CD4-positive, alpha-beta T cell (primary cell): ENCODE measurements around the gene CTIF. TPM values are rescaled to one million over a fixed set of nuclear protein-coding genes. Genes with fewer than 3 reads are reported as not detected.

ENCODE experiments used
- ATAC-seq: fragments of 200-7000 bp; cut with Tn5 transposase; one replicate; pipeline ENCODE4 v1.10.0; 2022; ENCODE audit warnings: mild to moderate bottlenecking; ENCODE audit not compliant: poor library complexity
- CTCF ChIA-PET: fragments of 350-600 bp; sonication (Branson Sonifier 250); formaldehyde crosslinking; loops from one replicate; lab custom pipeline; 2021; ENCODE audit warnings: antibody characterized with exemption, inconsistent platforms; lab: Charles Lee
- POLR2A ChIA-PET: fragments of 350-600 bp; sonication (Branson Sonifier 250); formaldehyde crosslinking; loops from one replicate; lab custom pipeline; 2021; ENCODE audit warnings: antibody characterized with exemption, inconsistent platforms; lab: Charles Lee
- DNase-seq, 14 experiments: peaks; one replicate each; pipeline ENCODE4 v3.0.0-alpha.2; 2013 to 2020; ENCODE audit warnings: mixed read lengths in 2 of 14
- H3K27ac ChIP-seq, 2 donors: one replicate each; pipeline versions ENCODE4 v1.5.1 to v1.7.0; 2013; ENCODE audit warnings: low read length in 2 of 2, low read depth in 1 of 2, mild to moderate bottlenecking in 1 of 2
- H3K27me3 ChIP-seq, 2 experiments: 1 replicate in 1 of 2; 2 replicates in 1 of 2; pipeline versions ENCODE4 v1.6.1 to v1.7.0; 2013; ENCODE audit warnings: low read length in 2 of 2, control low read depth in 1 of 2, mild to moderate bottlenecking in 1 of 2, moderate library complexity in 1 of 2; ENCODE audit not compliant: insufficient read depth in 2 of 2, control insufficient read depth in 1 of 2
- H3K36me3 ChIP-seq: one replicate; pipeline ENCODE4 v1.6.1; 2013; ENCODE audit warnings: low read length, control low read depth; ENCODE audit not compliant: insufficient read depth
- H3K4me1 ChIP-seq: one replicate; pipeline ENCODE4 v1.6.1; 2013; ENCODE audit warnings: low read length, control low read depth; ENCODE audit not compliant: insufficient read depth
- H3K4me3 ChIP-seq: one replicate; pipeline ENCODE4 v1.5.1; 2013; ENCODE audit warnings: mild to moderate bottlenecking, low read length, moderate library complexity
- H3K9me3 ChIP-seq, 2 experiments: 1 replicate in 1 of 2; 2 replicates in 1 of 2; pipeline versions ENCODE4 v1.6.1 to v1.7.0; 2013; ENCODE audit warnings: low read length in 2 of 2, mild to moderate bottlenecking in 2 of 2, control low read depth in 1 of 2, moderate library complexity in 1 of 2; ENCODE audit not compliant: control insufficient read depth in 1 of 2, insufficient read depth in 1 of 2
- H3K27ac Mint-ChIP-seq: one replicate; pipeline ENCODE4 v1.8.0; 2020; ENCODE audit warnings: mixed read lengths
- H3K27me3 Mint-ChIP-seq: one replicate; pipeline ENCODE4 v1.8.0; 2021; ENCODE audit warnings: mixed read lengths
- H3K36me3 Mint-ChIP-seq: one replicate; pipeline ENCODE4 v1.8.0; 2021; ENCODE audit warnings: low read depth, mixed read lengths
- H3K4me1 Mint-ChIP-seq: one replicate; pipeline ENCODE4 v1.8.0; 2021; ENCODE audit warnings: low read depth, mixed read lengths
- H3K4me3 Mint-ChIP-seq: one replicate; pipeline ENCODE4 v1.8.0; 2020; ENCODE audit warnings: mild to moderate bottlenecking, mixed read lengths
- H3K9me3 Mint-ChIP-seq: one replicate; pipeline ENCODE4 v1.8.0; 2020; ENCODE audit warnings: mixed read lengths
- intact Hi-C, 2 experiments: fragments of 100-400 bp; cut with DNase I in 1 of 2; cut with micrococcal nuclease in 1 of 2; formaldehyde crosslinking; loops; one replicate each; pipeline versions ENCODE4 v1.15.1 to v1.9.0; 2023 to 2025; cut with DNase I, micrococcal nuclease
- total RNA-seq, 174 experiments: library from RNA in 2 of 174; stranded (reverse) in 2 of 174; gene quantifications; one replicate each; pipeline ENCODE4 v1.2.3 and lab custom pipeline; 2021 to 2026
- TF ChIP-seq, protein P1 (sequence below): fragments of 200-600 bp; IDR thresholded peaks from one replicate; pipeline ENCODE4 v1.8.0; 2022; ENCODE audit warnings: antibody characterized with exemption, mild to moderate bottlenecking

The CTIF gene
- total RNA-seq, 2 experiments from 2014 or later = 1.1 to 2.9 TPM

DNA sequence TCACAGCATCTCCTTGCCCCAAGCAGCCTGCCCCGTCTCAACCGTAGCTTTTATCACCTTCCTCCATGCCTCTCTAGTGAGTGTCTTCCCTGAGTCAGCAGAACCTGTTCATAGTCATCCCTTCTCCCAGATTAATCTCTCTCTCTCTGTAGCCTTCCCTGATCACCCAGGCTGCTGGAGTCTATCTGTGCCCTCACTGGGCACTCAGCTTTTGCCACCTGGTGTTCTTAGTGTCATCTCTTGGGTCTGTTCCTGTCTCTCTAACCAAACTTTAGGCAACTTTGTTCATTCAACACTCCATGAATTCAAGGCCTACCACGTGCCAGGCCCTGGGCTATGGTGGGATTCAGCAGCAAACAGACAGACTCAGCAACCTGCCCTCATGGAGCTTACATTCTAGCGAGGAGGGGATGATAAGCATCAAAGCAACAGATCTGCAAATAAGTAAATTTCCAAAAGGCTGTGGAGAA lies 252.8 kb downstream of the CTIF start:
- Mint-ChIP-seq H3K27ac (no peak overlapping the region), H3K4me1 (no peaks in the 10 kb centered on the region), H3K27me3 (no peaks in the 10 kb centered on the region), H3K4me3 (no peak overlapping the region), H3K9me3 (no peaks in the 10 kb centered on the region), H3K36me3 (no peaks in the 10 kb centered on the region)
- TF ChIP-seq, protein P1, sequence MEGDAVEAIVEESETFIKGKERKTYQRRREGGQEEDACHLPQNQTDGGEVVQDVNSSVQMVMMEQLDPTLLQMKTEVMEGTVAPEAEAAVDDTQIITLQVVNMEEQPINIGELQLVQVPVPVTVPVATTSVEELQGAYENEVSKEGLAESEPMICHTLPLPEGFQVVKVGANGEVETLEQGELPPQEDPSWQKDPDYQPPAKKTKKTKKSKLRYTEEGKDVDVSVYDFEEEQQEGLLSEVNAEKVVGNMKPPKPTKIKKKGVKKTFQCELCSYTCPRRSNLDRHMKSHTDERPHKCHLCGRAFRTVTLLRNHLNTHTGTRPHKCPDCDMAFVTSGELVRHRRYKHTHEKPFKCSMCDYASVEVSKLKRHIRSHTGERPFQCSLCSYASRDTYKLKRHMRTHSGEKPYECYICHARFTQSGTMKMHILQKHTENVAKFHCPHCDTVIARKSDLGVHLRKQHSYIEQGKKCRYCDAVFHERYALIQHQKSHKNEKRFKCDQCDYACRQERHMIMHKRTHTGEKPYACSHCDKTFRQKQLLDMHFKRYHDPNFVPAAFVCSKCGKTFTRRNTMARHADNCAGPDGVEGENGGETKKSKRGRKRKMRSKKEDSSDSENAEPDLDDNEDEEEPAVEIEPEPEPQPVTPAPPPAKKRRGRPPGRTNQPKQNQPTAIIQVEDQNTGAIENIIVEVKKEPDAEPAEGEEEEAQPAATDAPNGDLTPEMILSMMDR = no peak
- Histone ChIP-seq H3K9me3 (no peaks in the 10 kb centered on the region), H3K4me3 (no peak overlapping the region), H3K36me3 (no peaks in the 10 kb centered on the region), H3K27ac (no peak overlapping the region), H3K4me1 (peaks cover 7% of the 10 kb centered on the region), H3K27me3 (no peaks in the 10 kb centered on the region)
- DNase-seq = no peak
- intact Hi-C loops = no loop called here
- ChIA-PET POLR2A (no interaction called here), CTCF (no interaction called here)
- no peak for ATAC-seq

- ATAC-seq (no peak), DNase-seq (no peak)
- TF ChIP-seq, protein P1 = no peak
- H3K36me3 Mint-ChIP-seq = no peaks in the 10 kb centered on the region
- CTCF ChIA-PET = interaction anchor here (1.0 kb wide), 1 partner anchor 14 kb away, joined by 3 read pairs; no protein-coding TSS in a partner anchor
- H3K9me3 Mint-ChIP-seq = no peaks in the 10 kb centered on the region
- H3K4me1 Mint-ChIP-seq = no peaks in the 10 kb centered on the region
- Histone ChIP-seq H3K27me3 (no peaks in the 10 kb centered on the region), H3K4me1 (peaks cover 7% of the 10 kb centered on the region), H3K4me3 (no peak overlapping the region), H3K9me3 (no peaks in the 10 kb centered on the region), H3K36me3 (no peaks in the 10 kb centered on the region), H3K27ac (no peak overlapping the region)
- intact Hi-C loops = no loop called here
- H3K4me3 Mint-ChIP-seq = no peak overlapping the region
- POLR2A ChIA-PET = no interaction called here
- H3K27me3 Mint-ChIP-seq = no peaks in the 10 kb centered on the region
- no peak overlapping the region for H3K27ac Mint-ChIP-seq
Measured at GRCh38 chr18:48792141-48792540, 253.3 kb downstream of the CTIF start.

- Mint-ChIP-seq H3K9me3 (no peaks in the 10 kb centered on the region), H3K4me1 (no peaks in the 10 kb centered on the region), H3K4me3 (no peak overlapping the region), H3K27ac (no peak overlapping the region), H3K36me3 (no peaks in the 10 kb centered on the region), H3K27me3 (no peaks in the 10 kb centered on the region)
- Histone ChIP-seq H3K27ac (no peak overlapping the region), H3K4me1 (peaks cover 10% of the 10 kb centered on the region), H3K36me3 (no peaks in the 10 kb centered on the region), H3K9me3 (no peaks in the 10 kb centered on the region), H3K4me3 (no peak overlapping the region), H3K27me3 (no peaks in the 10 kb centered on the region)
- ATAC-seq (no peak), DNase-seq (no peak)
- intact Hi-C loops = no loop called here
- TF ChIP-seq, protein P1 = no peak
- ChIA-PET POLR2A (no interaction called here), CTCF (interaction anchor here (1.0 kb wide), 1 partner anchor 15 kb away, joined by 3 read pairs; no protein-coding TSS in a partner anchor)
Measured at GRCh38 chr18:48792611-48793380, 254.0 kb downstream of the CTIF start.
